ENCODE results near the gene SERPINB7.

Gene SERPINB7

GRCh38 chr18:63823516-63824219 is 48.5 kb downstream of the SERPINB7 start:
- TF ChIP-seq CTCF (IDR thresholded peaks at IDR 0.05; ENCODE audit: low read depth, low read length, missing control alignments), result peak; percentile 36
- DNase-seq, result peak; percentile 18

GRCh38 chr18:63824220-63824525 is 49.0 kb downstream of the SERPINB7 start:
- H3K27me3 ChIP-seq (replicated peaks), result no peaks in the 10 kb centered on the region
- in situ Hi-C loops (cut with HindIII; ENCODE audit: low pct_ligation_motif_present, low sequenced_read_pairs), result no loop called here
- no peak for DNase-seq
- H3K4me3 ChIP-seq (ENCODE audit: low read depth, low read length), result no peak overlapping the region
- no peaks in the 10 kb centered on the region for H3K36me3 ChIP-seq (replicated peaks)
- no peak overlapping the region for H3K27ac ChIP-seq
- TF ChIP-seq CTCF (IDR thresholded peaks at IDR 0.05; ENCODE audit: low read depth, low read length, missing control alignments), result no peak

More at GRCh38 chr18:63823516-63824219, 48.5 kb downstream of the SERPINB7 start:
- Histone ChIP-seq H3K27me3 (replicated peaks) (no peaks in the 10 kb centered on the region), H3K27ac (peak overlapping the region; percentile 35), H3K4me3 (ENCODE audit: low read depth, low read length) (no peak overlapping the region), H3K36me3 (replicated peaks) (no peaks in the 10 kb centered on the region)
- in situ Hi-C loops (cut with HindIII; ENCODE audit: low pct_ligation_motif_present, low sequenced_read_pairs), result no loop called here

DNA sequence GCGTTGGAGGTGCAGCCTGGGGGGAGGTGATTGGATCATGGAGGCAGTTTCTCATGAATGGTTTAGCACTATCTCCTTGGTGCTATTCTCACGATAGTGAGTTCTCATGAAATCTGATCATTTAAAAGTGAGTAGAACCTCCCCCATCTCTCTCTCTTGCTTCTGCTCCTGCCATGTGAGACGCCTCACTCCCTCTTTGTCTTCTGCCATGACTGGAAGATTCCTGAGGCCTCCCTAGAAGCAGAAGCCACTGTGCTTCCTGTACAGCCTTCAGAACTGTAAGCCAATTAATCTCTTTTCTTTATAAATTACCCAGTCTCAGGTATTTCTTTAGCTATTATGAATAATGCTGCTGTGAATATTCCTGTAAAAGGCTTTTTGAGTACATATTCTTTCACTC is 52.9 kb downstream of the SERPINB7 start:
- Histone ChIP-seq H3K4me3 (ENCODE audit: low read depth, low read length) (no peak overlapping the region), H3K36me3 (replicated peaks) (no peaks in the 10 kb centered on the region), H3K27ac (no peak overlapping the region), H3K27me3 (replicated peaks) (no peaks in the 10 kb centered on the region)
- in situ Hi-C loops (cut with HindIII; ENCODE audit: low pct_ligation_motif_present, low sequenced_read_pairs), result no loop called here
- TF ChIP-seq CTCF (IDR thresholded peaks at IDR 0.05; ENCODE audit: low read depth, low read length, missing control alignments), result no peak
- no peak for DNase-seq

DNA sequence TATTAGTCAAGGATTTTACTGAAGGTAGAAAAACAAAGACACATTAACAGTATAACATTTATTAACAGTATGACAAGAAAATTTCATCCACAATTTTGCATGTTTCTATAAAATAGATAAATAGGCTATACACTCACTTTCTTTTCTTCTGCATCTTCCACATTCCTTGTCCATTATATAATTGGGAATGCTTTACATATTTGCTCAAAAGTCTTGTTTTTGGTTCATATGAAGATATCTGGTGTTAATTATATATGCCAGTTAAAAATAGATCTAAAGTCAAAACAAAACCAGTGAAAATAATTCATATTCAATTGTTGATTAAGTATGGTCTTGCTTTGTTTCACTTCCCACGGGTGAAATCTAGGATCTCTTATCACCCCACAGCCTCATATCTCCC is 53.4 kb downstream of the SERPINB7 start:
- DNase-seq, result no peak
- no peaks in the 10 kb centered on the region for H3K27me3 ChIP-seq (replicated peaks)
- in situ Hi-C loops (cut with HindIII; ENCODE audit: low pct_ligation_motif_present, low sequenced_read_pairs), result no loop called here
- H3K36me3 ChIP-seq (replicated peaks), result no peaks in the 10 kb centered on the region
- H3K4me3 ChIP-seq (ENCODE audit: low read depth, low read length), result no peak overlapping the region
- H3K27ac ChIP-seq, result no peak overlapping the region
- no peak for TF ChIP-seq CTCF (IDR thresholded peaks at IDR 0.05; ENCODE audit: low read depth, low read length, missing control alignments)

- no peaks in the 10 kb centered on the region for H3K36me3 ChIP-seq (replicated peaks)
- no peak overlapping the region for H3K4me3 ChIP-seq (ENCODE audit: low read depth, low read length)
- in situ Hi-C loops (cut with HindIII; ENCODE audit: low pct_ligation_motif_present, low sequenced_read_pairs), result no loop called here
- no peak for TF ChIP-seq CTCF (IDR thresholded peaks at IDR 0.05; ENCODE audit: low read depth, low read length, missing control alignments)
- H3K27me3 ChIP-seq (replicated peaks), result no peaks in the 10 kb centered on the region
- DNase-seq, result no peak
- H3K27ac ChIP-seq, result no peak overlapping the region
Observed at GRCh38 chr18:63829886-63830285, 54.7 kb downstream of the SERPINB7 start.

Data from brain microvascular endothelial cell (primary cell).